Urinary bladder (tissue), 4 donors: Measurements from ENCODE around the gene SOHLH1. TPM values are rescaled to one million over a fixed set of nuclear protein-coding genes. Genes with fewer than 3 reads are reported as not detected.

ENCODE experiments used
- DNase-seq: peaks from one replicate; pipeline ENCODE4 v3.0.0-alpha.2; 2015; ENCODE audit errors: extremely low spot score
- H3K27ac ChIP-seq: one replicate; pipeline ENCODE4 v1.5.1; 2013; ENCODE audit warnings: low read depth, mild to moderate bottlenecking, moderate library complexity
- H3K36me3 ChIP-seq: one replicate; pipeline ENCODE4 v1.6.1; 2013; ENCODE audit warnings: mild to moderate bottlenecking, moderate library complexity; ENCODE audit not compliant: insufficient read depth
- H3K4me1 ChIP-seq: one replicate; pipeline ENCODE4 v1.6.1; 2013; ENCODE audit warnings: mild to moderate bottlenecking, moderate library complexity; ENCODE audit not compliant: insufficient read depth
- H3K4me3 ChIP-seq: one replicate; pipeline ENCODE4 v1.5.1; 2013; ENCODE audit warnings: low read depth, low read length
- WGBS: extraction: QIAGEN DNeasy Blood & Tissue Kit; methylation state at CpG from one replicate; pipeline ENCODE4 v1.1.7; 2013; 5-methylcytosine and 5-hydroxymethylcytosine counted together
- polyA plus RNA-seq: library from polyadenylated mRNA; stranded (reverse); fragments of 200-250 nt; gene quantifications from one replicate; pipeline ENCODE4 v1.2.3, GENCODE V29; 2013
- total RNA-seq: library from RNA; depleted of rRNA; stranded (reverse); fragments of >200 nt; gene quantifications from one replicate; pipeline ENCODE4 v1.2.3, GENCODE V29; 2014
- donor health status: healthy with polysubstance abuse.
- donor health status: healthy.

Gene SOHLH1
- total and polyA plus RNA-seq, 2 donors: not detected

DNA sequence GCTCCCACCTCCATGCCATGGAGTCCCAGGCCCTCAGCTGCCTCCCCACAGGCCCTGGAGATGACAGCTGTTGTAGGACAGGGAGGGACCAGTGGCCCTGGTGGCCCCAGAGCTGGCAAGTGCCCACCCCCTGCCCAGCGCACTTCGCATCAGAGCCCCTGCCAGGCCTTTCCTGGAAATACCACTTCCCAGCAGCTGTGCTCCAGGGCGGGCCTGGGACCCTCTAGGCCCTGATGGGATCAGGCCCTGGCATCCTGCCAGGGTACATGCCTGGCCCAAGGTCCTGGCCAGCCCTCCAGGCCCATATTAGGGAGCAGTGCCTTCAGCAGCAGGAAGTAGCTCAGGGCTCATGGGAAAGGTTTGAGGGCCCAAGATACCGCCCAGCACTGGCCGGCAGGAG lies 5.2 kb upstream of the SOHLH1 start:
- 54% methylated on average over 5 of the region's 5 CpGs for WGBS
- no peak for DNase-seq
- no peaks in the 10 kb centered on the region for H3K4me1 ChIP-seq
- H3K4me3 ChIP-seq: no peak overlapping the region
- no peak overlapping the region for H3K27ac ChIP-seq
- no peaks in the 10 kb centered on the region for H3K36me3 ChIP-seq

DNA sequence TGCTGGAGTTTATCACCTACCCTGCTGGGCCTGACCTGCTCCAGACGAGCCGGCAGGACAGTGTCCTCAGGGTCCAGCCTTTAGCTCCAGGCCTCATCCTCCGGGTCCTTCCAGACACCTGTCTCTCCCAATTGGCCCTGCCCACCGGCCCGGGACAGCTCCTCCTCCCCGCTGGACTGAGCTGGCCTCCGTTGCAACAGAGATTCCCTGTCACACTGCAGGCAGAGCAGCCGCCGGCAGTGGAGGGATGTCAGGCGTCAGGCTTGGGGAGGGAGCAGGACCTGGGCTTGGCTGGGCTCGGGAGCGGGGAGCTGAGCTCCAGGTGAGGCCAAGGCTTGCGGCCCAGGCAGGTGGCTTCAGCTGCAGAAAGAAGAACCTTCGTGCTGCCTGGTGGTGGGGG lies 4.4 kb upstream of the SOHLH1 start:
- no peak for DNase-seq
- Histone ChIP-seq H3K27ac (no peak overlapping the region), H3K36me3 (no peaks in the 10 kb centered on the region), H3K4me1 (no peaks in the 10 kb centered on the region), H3K4me3 (no peak overlapping the region)
- WGBS: 40% methylated on average over 14 of the region's 14 CpGs

DNA sequence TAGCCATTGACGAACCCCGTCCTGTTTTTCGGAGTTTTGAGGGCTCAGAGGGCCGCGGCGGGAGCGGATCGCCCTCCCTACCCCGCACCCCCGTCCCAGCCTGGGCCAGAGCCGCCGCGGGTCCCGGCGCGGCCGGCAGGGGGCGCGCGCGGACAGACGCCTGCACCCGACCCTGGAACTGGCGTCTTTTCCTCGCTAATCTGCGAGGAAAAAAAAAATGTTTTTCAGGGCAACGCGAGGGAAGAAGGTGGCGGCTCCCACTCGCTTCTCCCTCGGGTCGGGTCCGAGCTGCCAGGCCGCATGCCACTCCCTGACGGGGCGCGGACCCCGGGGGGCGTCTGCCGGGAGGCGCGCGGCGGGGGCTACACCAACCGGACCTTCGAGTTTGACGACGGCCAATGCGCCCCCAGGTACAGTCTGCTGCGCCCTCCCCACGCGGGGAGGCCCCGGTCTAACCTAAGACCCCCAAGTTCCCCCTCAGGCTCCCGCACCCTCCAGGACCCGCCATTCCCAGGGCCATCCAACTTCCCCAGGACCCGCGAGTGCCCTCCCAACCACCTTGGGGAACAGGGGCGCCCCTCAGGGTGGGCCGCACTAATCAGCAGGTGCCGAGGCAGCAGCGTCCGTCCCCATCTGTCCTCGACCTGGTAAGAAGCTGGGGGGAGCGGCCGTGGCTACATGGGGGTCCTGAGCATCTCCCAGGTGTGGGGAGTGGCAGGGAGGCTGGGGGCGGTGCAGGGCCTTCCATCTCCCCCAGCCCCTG lies 2.9 kb upstream of the SOHLH1 start, which contains the start of gene KCNT1:
Gene KCNT1 (plus strand): TSS at position 227 of the 763 bp plus-strand sequence. CDS start 74 bp downstream, at position 301.
- Histone ChIP-seq H3K4me3 (no peak within 1 kb of the TSS), H3K27ac (no peak within 1 kb of the TSS), H3K4me1 (no peaks in the 10 kb centered on the region), H3K36me3 (no peaks in the 10 kb centered on the region)
- DNase-seq: no peak
- 13% methylated on average over 66 of the region's 66 CpGs for WGBS

DNA sequence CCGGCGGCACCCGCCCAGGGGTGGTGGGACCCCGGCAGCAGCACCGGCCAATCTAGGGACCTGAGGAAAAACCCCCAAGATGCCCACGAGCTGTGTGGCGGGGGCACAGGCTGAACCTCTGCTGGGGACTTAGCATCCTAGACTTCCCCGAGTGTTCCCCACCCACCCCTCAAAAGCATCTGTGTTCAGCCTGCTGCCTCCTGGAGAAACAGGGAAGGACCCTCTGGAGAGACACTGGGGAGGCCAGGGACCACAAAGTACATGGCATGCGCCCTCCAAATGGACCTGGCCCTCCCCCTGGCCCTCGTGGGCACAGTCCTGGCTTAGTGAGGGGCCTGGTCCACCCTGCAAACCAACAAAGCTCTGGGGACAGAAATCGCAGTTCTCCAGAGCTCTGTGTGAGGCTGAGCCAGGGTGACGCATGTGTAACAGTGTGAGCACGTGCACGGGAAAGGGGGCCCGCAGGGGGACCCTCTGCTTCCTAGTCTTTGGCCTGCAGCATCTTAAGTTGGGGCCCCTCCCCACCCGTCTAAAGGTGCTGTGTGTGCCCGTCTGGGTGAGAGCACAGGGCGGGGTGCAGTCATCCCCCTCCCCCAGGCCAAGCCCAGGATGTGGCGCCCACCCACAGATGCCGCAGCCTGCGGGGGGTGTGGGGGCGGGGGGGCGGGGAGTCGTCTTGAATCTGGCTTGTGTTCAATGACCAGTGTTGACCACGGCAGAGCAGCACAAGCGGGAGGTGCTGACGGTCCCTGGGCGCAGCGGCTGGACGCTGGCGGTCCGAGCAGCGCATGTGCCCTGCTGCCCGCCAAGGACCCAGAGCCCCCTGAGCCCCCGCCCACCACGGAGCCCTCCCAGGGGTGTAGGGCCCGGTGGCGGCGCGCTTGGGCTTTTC lies 2.0 kb upstream of the SOHLH1 start:
- Histone ChIP-seq H3K4me3 (no peak overlapping the region), H3K27ac (no peak overlapping the region), H3K4me1 (no peaks in the 10 kb centered on the region), H3K36me3 (no peaks in the 10 kb centered on the region)
- no peak for DNase-seq
- WGBS: 20% methylated on average over 40 of the region's 40 CpGs

DNA sequence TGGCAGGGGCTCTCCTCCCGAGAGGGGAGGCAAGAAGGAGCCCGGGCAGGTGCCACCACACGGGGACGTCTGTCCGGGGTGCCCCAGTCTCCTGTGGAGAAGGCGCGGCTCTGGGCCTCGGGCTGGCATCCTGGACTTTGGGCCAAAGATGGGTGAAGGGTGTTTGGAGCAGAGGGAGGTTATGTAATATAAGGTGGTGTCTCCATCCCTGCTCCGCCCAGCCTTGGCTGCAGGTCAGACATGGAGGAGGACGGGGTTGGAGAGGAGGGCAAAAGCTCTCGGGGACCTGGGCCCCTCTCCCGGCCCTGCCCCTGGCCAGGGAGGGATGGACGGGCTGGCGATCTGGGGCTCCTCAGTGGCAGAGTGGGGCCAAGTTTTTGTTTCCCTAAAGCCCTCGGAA lies 1.2 kb upstream of the SOHLH1 start:
- H3K27ac ChIP-seq: no peak overlapping the region
- DNase-seq: no peak
- WGBS: 67% methylated on average over 15 of the region's 15 CpGs
- H3K36me3 ChIP-seq: no peaks in the 10 kb centered on the region
- no peaks in the 10 kb centered on the region for H3K4me1 ChIP-seq
- no peak overlapping the region for H3K4me3 ChIP-seq

DNA sequence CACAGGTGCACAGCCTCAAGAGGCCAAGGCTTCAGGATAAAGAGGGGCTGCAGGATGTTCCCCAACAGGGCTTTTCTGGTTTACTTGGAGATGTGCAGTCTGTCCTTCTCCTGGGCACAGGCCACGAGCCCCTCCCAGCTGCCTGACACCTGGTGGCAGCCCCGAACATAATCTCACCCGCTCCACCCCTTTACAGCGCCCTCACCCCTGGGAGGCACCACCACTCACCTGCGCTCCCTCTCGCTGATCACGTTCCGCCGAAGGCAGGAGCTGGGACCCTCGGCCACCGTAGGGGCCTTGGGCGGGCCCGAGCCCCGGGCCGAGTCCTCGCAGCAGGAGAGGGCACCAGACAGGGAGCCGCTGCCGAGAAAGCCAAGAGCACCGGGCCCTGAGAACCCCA lies 514 bp downstream of the SOHLH1 start:
- no peak for DNase-seq
- Histone ChIP-seq H3K36me3 (no peaks in the 10 kb centered on the region), H3K4me3 (no peak overlapping the region), H3K4me1 (no peaks in the 10 kb centered on the region), H3K27ac (no peak overlapping the region)
- 72% methylated on average over 19 of the region's 19 CpGs for WGBS

DNA sequence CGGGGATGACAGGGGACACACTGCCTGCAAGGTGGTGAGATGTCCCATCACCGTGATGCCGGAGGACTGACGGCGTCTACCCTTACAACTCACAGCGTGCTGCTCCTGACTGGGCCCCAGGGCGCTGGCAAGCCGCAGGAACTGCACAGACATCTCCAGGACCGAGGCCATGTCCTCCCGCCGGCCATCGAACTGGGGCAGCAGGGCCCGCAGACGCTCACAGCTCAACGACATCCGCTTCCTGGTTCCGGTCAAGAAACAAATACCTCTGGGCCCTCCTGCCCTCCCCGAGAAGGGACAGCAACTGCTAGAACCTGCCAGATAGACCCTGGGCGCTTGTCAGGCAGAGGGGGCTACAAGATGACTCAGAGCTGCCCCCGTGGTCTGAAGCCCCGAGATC lies 1.0 kb downstream of the SOHLH1 start:
- Histone ChIP-seq H3K27ac (no peak overlapping the region), H3K36me3 (no peaks in the 10 kb centered on the region), H3K4me3 (no peak overlapping the region), H3K4me1 (no peaks in the 10 kb centered on the region)
- no peak for DNase-seq
- 68% methylated on average over 21 of the region's 21 CpGs for WGBS

GRCh38 chr9:135697226-135697625 lies 2.1 kb downstream of the SOHLH1 start:
- no peak for DNase-seq
- 77% methylated on average over 15 of the region's 15 CpGs for WGBS
- no peak overlapping the region for H3K27ac ChIP-seq
- H3K36me3 ChIP-seq: no peaks in the 10 kb centered on the region
- no peak overlapping the region for H3K4me3 ChIP-seq
- H3K4me1 ChIP-seq: no peaks in the 10 kb centered on the region

GRCh38 chr9:135696446-135696845 lies 2.8 kb downstream of the SOHLH1 start:
- H3K4me3 ChIP-seq: no peak overlapping the region
- 77% methylated on average over 16 of the region's 16 CpGs for WGBS

GRCh38 chr9:135695642-135696041 lies 3.6 kb downstream of the SOHLH1 start:
- Histone ChIP-seq H3K27ac (no peak overlapping the region), H3K4me3 (no peak overlapping the region), H3K4me1 (no peaks in the 10 kb centered on the region), H3K36me3 (no peaks in the 10 kb centered on the region)
- no peak for DNase-seq
- WGBS: 77% methylated on average over 12 of the region's 12 CpGs

More at GRCh38 chr9:135696446-135696845, 2.8 kb downstream of the SOHLH1 start:
- H3K27ac ChIP-seq: no peak overlapping the region
- H3K4me1 ChIP-seq: no peaks in the 10 kb centered on the region
- no peaks in the 10 kb centered on the region for H3K36me3 ChIP-seq
- no peak for DNase-seq

GRCh38 chr9:135695036-135695435 lies 4.2 kb downstream of the SOHLH1 start:
- WGBS: 86% methylated on average over 16 of the region's 16 CpGs

DNA sequence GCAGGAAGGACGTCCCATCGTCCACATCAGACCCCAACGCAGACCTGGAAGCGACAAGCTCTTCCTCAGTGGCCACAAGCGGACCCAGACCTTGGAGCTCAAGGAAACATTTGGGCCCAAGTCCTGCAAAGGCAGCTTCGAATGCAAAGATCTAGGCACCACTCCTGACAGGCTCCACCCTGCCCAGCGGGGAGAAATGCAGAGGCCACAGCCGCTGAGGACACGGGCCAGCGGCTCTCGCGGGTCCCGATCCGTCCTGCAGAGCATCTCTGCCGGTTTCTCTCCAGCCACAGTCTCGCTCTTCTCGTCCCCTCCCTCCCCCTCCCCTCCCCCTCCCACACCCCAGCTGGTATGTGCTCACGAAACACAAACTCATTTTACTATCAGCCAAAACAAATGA lies 4.9 kb downstream of the SOHLH1 start:
- no peak for DNase-seq
- H3K4me3 ChIP-seq: no peak overlapping the region
- no peaks in the 10 kb centered on the region for H3K36me3 ChIP-seq
- WGBS: 46% methylated on average over 18 of the region's 18 CpGs
- H3K4me1 ChIP-seq: no peaks in the 10 kb centered on the region
- no peak overlapping the region for H3K27ac ChIP-seq

More at GRCh38 chr9:135695036-135695435, 4.2 kb downstream of the SOHLH1 start:
- no peak for DNase-seq
- Histone ChIP-seq H3K4me1 (no peaks in the 10 kb centered on the region), H3K27ac (no peak overlapping the region), H3K36me3 (no peaks in the 10 kb centered on the region), H3K4me3 (no peak overlapping the region)

DNA sequence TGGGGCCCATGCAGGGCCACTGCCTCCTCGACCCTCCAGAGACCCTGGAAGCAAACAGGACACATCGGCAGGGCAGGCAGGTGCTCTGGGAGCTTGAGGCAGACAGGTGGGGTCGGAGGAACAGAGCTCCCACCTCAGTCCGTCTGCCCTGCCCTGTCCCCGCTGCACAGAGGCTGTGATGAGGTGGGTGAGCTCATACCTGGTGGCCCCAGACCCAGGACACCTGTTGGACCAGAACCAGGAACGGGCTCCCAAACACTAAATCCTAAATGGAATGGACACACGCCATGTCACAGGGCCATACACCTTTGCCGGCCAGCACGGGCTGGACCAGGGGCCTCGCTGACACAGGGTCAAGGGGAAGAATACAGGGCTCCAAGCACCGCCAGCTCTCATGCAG lies 5.5 kb downstream of the SOHLH1 start:
- no peaks in the 10 kb centered on the region for H3K4me1 ChIP-seq
- H3K36me3 ChIP-seq: no peaks in the 10 kb centered on the region
- no peak for DNase-seq
- H3K27ac ChIP-seq: no peak overlapping the region
- WGBS: 82% methylated on average over 11 of the region's 11 CpGs
- no peak overlapping the region for H3K4me3 ChIP-seq

DNA sequence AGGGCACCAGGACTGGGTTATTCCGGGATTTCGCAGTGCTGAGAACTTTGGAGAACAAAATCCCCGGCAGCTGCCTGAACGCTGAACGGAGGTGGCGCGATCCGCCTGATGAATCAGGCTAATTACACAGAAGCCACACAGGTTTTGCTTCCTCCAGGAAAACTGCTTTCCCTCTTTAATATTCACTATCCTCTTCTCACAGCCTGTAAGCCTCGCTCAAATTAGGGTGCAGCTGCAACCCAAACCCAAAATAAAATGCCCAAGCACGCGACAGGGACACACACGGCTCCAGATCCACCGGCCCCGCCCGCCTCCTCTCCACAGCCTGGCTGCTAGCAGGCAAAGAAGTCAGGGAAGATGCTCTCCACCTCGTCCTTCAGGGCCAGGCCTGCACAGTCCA lies 6.0 kb downstream of the SOHLH1 start:
- no peak for DNase-seq
- no peaks in the 10 kb centered on the region for H3K36me3 ChIP-seq
- WGBS: 71% methylated on average over 16 of the region's 16 CpGs
- no peaks in the 10 kb centered on the region for H3K4me1 ChIP-seq
- H3K27ac ChIP-seq: no peak overlapping the region
- no peak overlapping the region for H3K4me3 ChIP-seq
